Measurements from ENCODE around the gene PRPF6.
"Not testable (repeated sequence)": the region's sequence is repeated elsewhere in the genome, so short reads cannot be mapped to it uniquely, and the experiment has no call there.

Gene PRPF6

DNA sequence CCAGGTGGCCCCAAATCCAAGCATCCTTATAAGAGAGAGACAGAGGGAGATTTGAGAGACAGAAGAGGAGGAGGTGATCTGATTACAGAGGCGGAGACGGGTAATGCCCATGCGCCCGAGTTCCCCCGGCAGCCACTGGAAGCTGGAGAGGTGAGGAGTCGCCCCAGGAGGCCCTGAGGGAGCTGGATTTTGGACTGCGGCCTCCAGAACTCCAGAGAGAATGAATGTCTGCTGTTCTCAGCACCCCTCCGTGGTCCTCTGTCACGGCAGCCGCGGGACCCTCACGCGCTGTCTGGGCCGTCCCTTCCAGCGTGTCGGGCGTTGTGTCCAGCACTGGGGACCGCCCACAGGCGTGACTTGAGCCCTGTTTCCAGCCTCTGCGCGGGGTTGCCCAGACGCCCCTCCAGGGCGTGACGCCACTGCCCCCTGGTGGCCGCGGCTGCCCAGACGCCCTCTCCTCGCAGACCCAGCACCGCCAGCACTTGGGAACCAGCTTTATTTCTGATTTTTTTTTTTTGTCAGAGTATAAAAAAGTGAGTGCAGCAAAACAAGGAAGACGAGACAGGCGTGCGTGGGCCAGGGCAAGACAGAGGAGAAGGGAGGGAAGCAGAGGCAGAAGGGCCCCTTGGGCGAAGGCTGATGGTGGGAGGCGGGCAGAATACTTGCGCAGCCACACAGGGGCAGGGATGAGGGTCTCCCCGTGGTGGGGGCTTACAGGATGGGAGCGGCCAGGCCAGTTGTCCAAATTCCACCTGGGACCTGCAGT is 7.1 kb upstream of the PRPF6 start:
- peak; percentile 77 for DNase-seq (ENCODE audit: low spot score)

DNA sequence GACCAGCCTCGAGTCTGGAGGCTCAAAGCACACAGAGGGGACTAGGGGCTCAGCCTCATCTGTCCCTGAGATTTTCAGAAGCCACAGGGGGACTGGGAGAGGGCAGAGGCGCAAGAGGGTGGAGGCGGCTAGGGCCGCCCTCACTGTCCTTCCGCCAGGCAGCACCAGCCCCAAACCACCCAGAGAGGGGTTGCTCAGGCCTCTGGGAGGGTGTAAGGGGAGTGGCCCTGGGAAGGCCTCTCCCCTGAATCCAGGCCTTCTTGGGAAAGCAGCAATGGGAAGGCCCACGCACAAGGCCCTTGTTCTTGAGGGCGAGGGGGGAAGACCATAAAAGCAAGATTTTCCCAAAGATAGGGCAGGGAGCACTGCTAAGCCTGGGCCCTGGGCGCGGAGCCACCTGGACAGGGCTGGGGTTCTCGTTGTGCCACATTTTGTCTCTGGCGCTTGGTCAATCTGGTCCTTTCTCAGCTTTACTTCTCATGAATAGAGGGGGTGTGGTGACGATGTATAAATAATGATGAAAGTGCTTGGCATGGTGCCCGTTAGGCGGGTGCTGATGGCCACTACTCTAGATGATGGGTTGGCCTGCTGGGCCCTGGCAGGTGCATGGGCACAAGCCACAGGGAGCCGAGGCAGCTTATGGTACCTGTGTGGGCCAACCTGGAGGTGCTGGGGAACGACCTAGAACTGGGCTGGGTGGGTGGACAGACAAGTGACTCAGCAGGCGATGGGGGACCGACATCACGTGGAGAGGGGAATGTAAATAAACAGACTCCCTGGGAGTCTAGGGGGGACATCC is 6.3 kb upstream of the PRPF6 start:
- no peak for DNase-seq (ENCODE audit: low spot score)

DNA sequence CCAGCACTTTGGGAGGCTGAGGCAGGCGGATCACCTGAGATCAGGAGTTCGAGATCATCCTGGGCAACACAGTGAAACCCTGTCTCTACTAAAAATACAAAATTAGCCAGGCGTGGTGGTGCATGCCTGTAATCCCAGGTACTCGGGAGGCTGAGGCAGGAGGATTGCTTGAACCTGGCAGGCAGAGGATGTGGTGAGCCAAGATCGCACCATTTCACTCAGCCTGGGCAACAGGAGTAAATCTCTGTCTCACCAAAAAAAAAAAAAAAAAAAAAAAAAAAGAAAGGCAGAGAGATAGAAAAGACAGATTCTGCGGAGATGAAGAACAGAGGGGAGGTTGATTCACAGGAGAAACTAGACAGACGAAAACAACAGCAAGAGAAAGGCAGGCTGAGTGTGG is 4.4 kb upstream of the PRPF6 start:
- not testable (repeated sequence) for DNase-seq (ENCODE audit: low spot score)

DNA sequence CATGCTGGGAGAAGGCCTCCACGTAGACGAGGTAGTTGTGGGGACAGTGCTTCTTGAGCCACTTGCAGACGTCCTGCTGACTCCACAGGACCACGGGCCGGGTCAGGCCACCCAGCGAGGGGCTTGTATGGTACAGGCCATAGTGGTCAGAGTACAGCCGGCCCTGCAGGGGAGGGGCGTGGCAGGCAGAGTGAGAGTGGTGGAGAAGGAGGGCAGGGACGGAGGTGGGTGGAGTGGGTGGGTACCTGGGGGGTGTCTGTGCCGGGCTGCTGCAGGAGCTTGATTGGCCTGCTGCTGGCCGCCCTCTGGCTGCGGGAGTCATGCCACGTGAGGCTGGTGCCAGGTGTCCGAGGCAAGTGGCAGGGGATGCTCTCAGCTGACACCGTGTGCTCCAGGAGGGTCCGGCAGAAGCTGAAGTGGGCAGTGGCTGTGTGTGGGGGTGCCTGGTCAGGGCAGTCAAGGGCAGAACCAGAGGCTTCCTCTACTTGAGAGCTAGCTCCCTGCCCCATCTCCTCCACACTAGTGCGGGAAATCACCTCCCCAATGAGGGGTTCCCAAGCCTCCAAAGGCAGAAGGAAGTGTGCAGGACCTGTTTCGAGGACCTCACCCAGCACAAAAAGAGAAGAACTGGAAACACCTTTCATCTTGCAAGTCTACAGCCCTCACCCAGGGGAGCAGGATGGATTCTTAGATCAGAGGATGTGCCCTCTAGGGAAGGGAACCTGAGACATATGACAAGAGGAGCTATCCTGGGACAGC is 3.8 kb upstream of the PRPF6 start:
- no peak for DNase-seq (ENCODE audit: low spot score)

DNA sequence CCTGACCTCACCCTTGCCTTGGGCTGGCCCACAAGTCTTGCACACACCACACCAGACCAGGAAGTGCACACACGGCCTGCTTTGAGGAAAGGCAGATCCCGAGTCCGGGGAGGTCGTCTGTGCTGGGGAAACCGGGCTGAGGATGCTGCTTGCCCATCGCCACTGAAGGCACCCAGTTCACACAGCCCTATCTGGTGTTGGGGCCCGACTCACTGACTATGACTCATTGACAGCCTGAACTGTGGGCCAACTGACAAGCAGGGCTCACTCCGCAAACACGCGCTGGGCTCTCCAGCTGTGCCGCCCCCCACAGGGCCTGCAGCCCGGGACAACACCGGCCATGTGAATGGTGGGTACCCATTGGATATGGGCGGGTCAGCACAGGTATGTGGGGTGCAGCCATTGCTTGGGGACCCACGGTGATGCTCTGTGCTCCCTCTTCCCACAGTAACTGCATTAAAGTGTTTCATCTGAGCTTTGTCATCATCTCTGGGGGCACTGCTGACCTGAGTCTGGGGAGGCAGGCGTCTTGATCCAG is 3.1 kb upstream of the PRPF6 start:
- peak; percentile 72 for DNase-seq (ENCODE audit: low spot score)

DNA sequence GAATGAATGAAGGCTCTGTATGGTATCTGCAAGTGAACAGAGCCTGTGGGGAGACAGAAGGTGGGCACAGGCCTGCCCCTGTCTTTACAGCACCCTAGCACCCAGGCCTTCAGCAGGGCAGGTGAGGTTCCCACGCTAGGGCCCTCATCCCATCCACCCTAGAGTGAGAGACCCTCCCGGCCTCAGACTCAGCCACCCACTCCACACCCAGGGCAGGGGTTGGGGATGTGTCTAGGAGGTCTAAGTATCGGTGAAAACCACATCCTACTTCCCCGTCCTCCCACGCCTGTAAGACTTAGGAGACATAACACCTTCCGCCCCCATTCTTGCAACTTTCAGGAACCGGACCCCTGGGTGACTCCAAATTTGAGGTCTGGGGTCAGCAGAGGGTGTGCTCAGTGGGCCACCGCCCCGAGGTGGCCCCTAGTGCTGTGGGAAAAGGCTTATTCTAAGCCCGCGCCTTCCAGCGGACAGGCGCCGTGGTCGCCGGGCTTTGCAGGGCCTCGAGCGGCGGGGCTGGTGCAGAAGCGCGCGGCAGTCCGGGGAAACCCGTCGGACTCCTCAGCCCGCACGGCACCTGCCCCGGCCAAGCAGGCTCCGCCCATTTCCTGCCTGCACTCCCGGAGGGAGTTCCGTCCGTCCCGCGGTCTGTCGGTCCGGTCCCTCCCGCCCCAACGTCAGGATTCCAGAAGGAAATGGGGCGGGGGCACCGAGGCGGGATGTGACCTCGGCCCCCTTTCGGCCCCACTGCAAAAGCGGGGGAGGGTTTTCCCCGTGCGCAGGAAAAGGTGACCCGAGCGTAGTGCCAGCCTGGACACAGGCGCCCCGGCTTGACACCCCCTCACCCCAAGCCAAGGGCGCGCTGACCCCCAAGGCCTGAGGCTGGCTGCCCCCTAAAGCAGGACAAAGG is 2.4 kb upstream of the PRPF6 start:
- DNase-seq (ENCODE audit: low spot score): peak; percentile 44

- DNase-seq (ENCODE audit: low spot score): no peak
Observed at GRCh38 chr20:63979229-63979556, 1.7 kb upstream of the PRPF6 start.

DNA sequence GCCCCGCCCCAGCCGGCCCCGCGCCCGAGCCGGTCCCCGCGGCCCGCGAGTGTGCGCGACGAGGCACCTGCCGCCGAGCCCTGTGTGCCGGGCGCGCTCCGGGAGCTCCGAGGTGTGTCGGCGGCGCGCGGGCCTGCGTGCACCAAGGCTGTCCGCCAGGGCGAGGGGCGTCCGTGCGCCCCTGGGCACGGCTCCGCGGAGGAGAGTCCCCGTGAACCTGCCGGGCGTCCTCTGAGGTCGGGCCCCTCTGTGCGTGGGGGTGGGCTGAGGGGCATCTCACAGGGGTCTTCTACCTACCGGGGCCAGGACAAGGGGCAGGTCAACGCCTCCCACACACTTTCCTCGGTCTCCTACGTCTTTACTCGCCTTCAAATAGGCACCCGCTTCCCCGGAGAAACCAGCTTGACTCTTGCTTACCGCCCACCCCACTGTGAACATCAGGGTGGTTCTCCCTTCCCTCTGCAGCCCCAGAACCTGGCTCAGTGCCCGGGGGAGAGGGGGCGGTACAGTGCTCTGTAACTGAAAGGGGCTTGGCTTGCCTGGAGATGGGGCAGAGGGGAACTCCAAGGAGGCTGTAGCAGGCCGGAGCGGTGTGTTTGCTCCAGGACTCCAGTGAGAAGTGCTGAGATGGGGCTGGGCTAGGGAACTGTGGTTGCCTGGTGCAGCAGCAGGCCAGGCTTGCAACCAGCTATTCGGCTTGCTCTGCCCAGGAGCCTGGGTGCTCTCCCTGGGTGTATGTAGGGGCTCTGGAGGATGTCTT is 1.2 kb upstream of the PRPF6 start, which contains the start of gene SAMD10:
Gene SAMD10 (minus strand): TSS at position 86 of the 760 bp plus-strand sequence. CDS start 175 bp downstream, outside the sequence.
- peak; percentile 54 for DNase-seq (ENCODE audit: low spot score)

- DNase-seq (ENCODE audit: low spot score): peak; percentile 50
Observed at GRCh38 chr20:63980317-63980805, 571 bp upstream of the PRPF6 start.

GRCh38 chr20:63982937-63983336 is 2.0 kb downstream of the PRPF6 start:
- DNase-seq (ENCODE audit: low spot score): no peak

DNA sequence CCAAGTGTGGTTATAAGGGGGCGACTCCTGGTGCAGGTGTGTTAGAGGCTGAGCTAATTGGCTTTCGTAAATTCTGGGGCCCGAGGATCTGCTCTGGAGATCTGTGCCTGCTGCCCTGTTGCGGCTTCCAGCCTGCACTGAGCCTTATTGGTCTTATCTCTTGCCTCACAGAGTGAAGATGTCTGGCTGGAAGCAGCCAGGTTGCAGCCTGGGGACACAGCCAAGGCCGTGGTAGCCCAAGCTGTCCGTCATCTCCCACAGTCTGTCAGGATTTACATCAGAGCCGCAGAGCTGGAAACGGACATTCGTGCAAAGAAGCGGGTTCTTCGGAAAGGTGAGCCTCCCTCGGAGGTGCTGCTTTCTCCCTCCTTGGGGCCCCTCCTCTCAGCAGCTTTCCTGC is 20.0 kb downstream of the PRPF6 start:
- DNase-seq (ENCODE audit: low spot score): no peak

DNA sequence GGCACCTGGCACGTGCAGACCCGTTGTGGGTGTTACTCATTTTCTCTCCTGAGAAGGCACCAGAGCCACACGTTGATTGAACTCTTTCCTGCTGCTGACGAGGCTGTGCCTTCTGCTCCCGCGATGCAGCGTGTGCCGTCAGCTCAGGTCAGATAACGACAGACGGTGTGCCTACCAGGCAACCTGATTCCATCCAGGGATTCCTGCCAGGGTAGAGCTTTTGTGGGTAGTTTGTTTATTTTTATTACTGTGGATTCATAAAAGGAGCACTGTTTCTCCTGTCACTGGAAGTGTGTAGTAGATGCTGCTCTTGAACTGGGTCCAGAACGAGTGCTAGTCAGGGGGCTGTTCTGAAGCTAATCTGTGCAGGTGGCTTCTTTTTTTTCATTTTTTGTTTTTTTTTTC is 20.7 kb downstream of the PRPF6 start:
- no peak for DNase-seq (ENCODE audit: low spot score)

- DNase-seq (ENCODE audit: low spot score): no peak
Observed at GRCh38 chr20:64003960-64004725, 23.2 kb downstream of the PRPF6 start.

GRCh38 chr20:64005394-64005793 is 24.5 kb downstream of the PRPF6 start:
- no peak for DNase-seq (ENCODE audit: low spot score)

DNA sequence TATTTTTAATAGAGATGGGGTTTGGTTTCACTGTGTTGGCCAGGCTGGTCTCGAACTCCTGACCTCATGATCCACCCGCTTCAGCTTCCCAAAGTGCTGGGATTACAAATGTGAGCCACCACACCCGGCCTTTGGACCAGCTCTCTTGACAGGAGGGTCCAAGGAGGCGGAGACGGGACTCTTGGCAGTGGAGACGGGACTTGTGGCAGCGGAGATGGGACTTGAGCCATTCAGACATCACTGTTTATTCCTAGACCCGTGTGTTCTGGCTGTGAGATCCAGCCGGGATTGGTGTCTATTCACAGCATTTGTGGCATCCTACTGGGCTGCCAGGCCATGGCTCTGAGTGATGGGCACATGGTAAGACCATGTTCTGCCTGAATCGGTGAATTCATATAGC is 25.6 kb downstream of the PRPF6 start:
- no peak for DNase-seq (ENCODE audit: low spot score)

DNA sequence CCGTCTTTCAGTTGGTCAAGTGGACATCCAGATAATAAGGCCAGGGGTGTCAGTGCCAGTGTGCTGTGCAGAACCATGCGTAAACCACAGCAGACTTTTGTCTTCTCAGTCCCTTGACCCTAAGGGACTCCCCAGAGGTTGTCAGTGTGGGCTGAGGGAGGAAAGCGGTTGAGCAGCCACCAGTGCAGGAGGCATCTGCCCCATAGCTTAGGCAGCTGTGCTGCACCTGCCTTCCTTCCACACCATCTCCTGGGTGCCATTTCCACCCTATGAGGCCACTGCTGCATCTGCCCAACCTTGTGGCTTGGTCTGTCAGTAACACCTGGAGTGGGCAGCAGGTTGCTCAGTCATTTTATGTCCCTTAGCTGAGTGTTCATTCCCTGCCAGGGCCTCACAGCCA is 26.0 kb downstream of the PRPF6 start:
- DNase-seq (ENCODE audit: low spot score): no peak

GRCh38 chr20:64009811-64010387 is 29.0 kb downstream of the PRPF6 start:
- DNase-seq (ENCODE audit: low spot score): no peak

GRCh38 chr20:64010711-64011237 is 29.8 kb downstream of the PRPF6 start:
- DNase-seq (ENCODE audit: low spot score): no peak

DNA sequence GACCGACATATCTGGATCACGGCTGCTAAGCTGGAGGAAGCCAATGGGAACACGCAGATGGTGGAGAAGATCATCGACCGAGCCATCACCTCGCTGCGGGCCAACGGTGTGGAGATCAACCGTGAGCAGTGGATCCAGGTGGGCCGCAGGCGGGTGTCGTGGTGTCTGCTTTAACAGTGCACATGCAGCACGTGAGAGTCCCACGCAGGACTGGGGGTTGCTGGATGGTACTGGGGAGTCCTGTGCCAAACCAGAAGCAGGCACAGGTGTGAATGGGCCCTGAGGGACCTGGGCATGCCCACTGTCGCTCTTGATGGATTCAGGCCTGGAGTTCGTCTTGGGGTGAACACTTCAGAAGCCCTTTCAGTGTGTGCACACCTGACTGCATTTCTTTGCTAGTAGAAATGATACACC is 30.4 kb downstream of the PRPF6 start:
- DNase-seq (ENCODE audit: low spot score): no peak

All from CD4-positive, alpha-beta T cell treated with Interleukin-2 at 100 ng/mL for 4 hours (primary cell).